ENCODE measurements around the gene MCM9. TPM values are rescaled to one million over a fixed set of nuclear protein-coding genes. Genes with fewer than 3 reads are reported as not detected.

MCM9 gene
- total RNA-seq, 4 donors from 2014 or later, result 11.2 to 18.0 (median 17.4) TPM

GRCh38 chr6:118780668-118781067 lies 154.3 kb downstream of the MCM9 start:
- Histone ChIP-seq H3K4me1 (peaks cover 0 to 42% (median 10%) of the 10 kb centered on the region in 4 donors), H3K27ac (peak overlapping the region in 2 of 4 donors; percentile 3 to 12), H3K9me3 (no peaks in the 10 kb centered on the region), H3K36me3 (no peaks in the 10 kb centered on the region), H3K4me3 (no peak overlapping the region), H3K27me3 (no peaks in the 10 kb centered on the region)
- no peak for DNase-seq (ENCODE audit: low spot score in 2 of 2)
- 28 to 32% methylated on average over 5 of the region's 5 CpGs for WGBS, 2 donors
- no peak for TF ChIP-seq EP300 (IDR thresholded peaks at IDR 0.05)
- no peak for TF ChIP-seq POLR2A (IDR thresholded peaks at IDR 0.05)
- no peak for TF ChIP-seq CTCF (IDR thresholded peaks at IDR 0.05)

- Histone ChIP-seq H3K9me3 (no peaks in the 10 kb centered on the region), H3K27me3 (no peaks in the 10 kb centered on the region), H3K36me3 (no peaks in the 10 kb centered on the region), H3K27ac (no peak overlapping the region), H3K4me3 (no peak overlapping the region), H3K4me1 (peaks cover 0 to 15% (median 0%) of the 10 kb centered on the region in 4 donors)
- no peak for TF ChIP-seq POLR2A (IDR thresholded peaks at IDR 0.05)
- TF ChIP-seq EP300 (IDR thresholded peaks at IDR 0.05), result peak in 1 of 2 donors; percentile 19
- peak; percentile 57 to 78 (median 78) for TF ChIP-seq CTCF (IDR thresholded peaks at IDR 0.05)
- peak; percentile 63 to 82 for DNase-seq (ENCODE audit: low spot score in 2 of 2)
- WGBS, 2 donors, result 60 to 61% methylated on average over 5 of the region's 5 CpGs
These were observed 158.1 kb downstream of the MCM9 start for GRCh38 chr6:118776607-118777549.

GRCh38 chr6:118775381-118775780 lies 159.6 kb downstream of the MCM9 start:
- 97 to 98% methylated on average over 2 of the region's 2 CpGs for WGBS, 2 donors
- TF ChIP-seq POLR2A (IDR thresholded peaks at IDR 0.05), result no peak
- no peak for TF ChIP-seq EP300 (IDR thresholded peaks at IDR 0.05)
- no peak for TF ChIP-seq CTCF (IDR thresholded peaks at IDR 0.05)
- Histone ChIP-seq H3K27me3 (no peaks in the 10 kb centered on the region), H3K4me3 (no peak overlapping the region), H3K4me1 (peaks cover 0 to 15% (median 0%) of the 10 kb centered on the region in 4 donors), H3K36me3 (no peaks in the 10 kb centered on the region), H3K27ac (no peak overlapping the region), H3K9me3 (no peaks in the 10 kb centered on the region)
- no peak for DNase-seq (ENCODE audit: low spot score in 2 of 2)

- Histone ChIP-seq H3K4me1 (peaks cover 0 to 15% (median 0%) of the 10 kb centered on the region in 4 donors), H3K27ac (no peak overlapping the region), H3K9me3 (no peaks in the 10 kb centered on the region), H3K27me3 (no peaks in the 10 kb centered on the region), H3K4me3 (no peak overlapping the region), H3K36me3 (no peaks in the 10 kb centered on the region)
- 84 to 97% methylated on average over 2 of the region's 2 CpGs for WGBS, 2 donors
- no peak for DNase-seq (ENCODE audit: low spot score in 2 of 2)
- no peak for TF ChIP-seq CTCF (IDR thresholded peaks at IDR 0.05)
- TF ChIP-seq POLR2A (IDR thresholded peaks at IDR 0.05), result no peak
- no peak for TF ChIP-seq EP300 (IDR thresholded peaks at IDR 0.05)
These were observed 160.4 kb downstream of the MCM9 start for GRCh38 chr6:118774581-118774980.

- WGBS, 2 donors, result 76% methylated on average over 3 of the region's 3 CpGs
- DNase-seq (ENCODE audit: low spot score in 2 of 2), result no peak
- H3K27me3 ChIP-seq, result no peaks in the 10 kb centered on the region
- no peaks in the 10 kb centered on the region for H3K36me3 ChIP-seq
- H3K9me3 ChIP-seq, result no peaks in the 10 kb centered on the region
- H3K4me1 ChIP-seq, result peaks cover 0 to 27% (median 9%) of the 10 kb centered on the region in 4 donors
- H3K27ac ChIP-seq, result no peak overlapping the region
- no peak overlapping the region for H3K4me3 ChIP-seq
- TF ChIP-seq EP300 (IDR thresholded peaks at IDR 0.05), result no peak
- no peak for TF ChIP-seq POLR2A (IDR thresholded peaks at IDR 0.05)
- no peak for TF ChIP-seq CTCF (IDR thresholded peaks at IDR 0.05)
These were observed 162.1 kb downstream of the MCM9 start for GRCh38 chr6:118772886-118773285.
